Tongue (tissue), 2 donors: ENCODE results near the gene ZNF224. TPM values are rescaled to one million over a fixed set of nuclear protein-coding genes. Genes with fewer than 3 reads are reported as not detected.
A peak's percentile ranks its signal among the peaks of the same experiment; 100 is the strongest.
"Not testable (repeated sequence)": the region's sequence is repeated elsewhere in the genome, so short reads cannot be mapped to it uniquely, and the experiment has no call there.

Source experiments
- DNase-seq: peaks from one replicate; pipeline ENCODE4 v3.0.0-alpha.2; 2015
- total RNA-seq: library from RNA; depleted of rRNA; stranded (reverse); fragments of >200 nt; gene quantifications from one replicate; pipeline ENCODE4 v1.2.3, GENCODE V29; 2014

The ZNF224 gene
- total RNA-seq, result 50.3 TPM

- peak; percentile 98 for DNase-seq
Observed at GRCh38 chr19:44093931-44094765, at the start of gene ZNF224. TSS of gene ZNF224 (plus strand) at chr19:44094361. CDS start at chr19:44097874, 3,513 bp downstream.

- no peak for DNase-seq
Observed at GRCh38 chr19:44050740-44051649, 43.2 kb upstream of the ZNF224 start.

GRCh38 chr19:44051650-44052402, 42.3 kb upstream of the ZNF224 start, which contains the start of gene ZNF223:
TSS of gene ZNF223 (plus strand) at chr19:44052036. CDS start at chr19:44055177, 3,141 bp downstream.
- DNase-seq, result peak; percentile 99

- no peak for DNase-seq
Observed at GRCh38 chr19:44055870-44056269, 38.3 kb upstream of the ZNF224 start.

GRCh38 chr19:44059229-44059628, 34.9 kb upstream of the ZNF224 start:
- DNase-seq, result no peak

- DNase-seq, result no peak
Observed at GRCh38 chr19:44061038-44061437, 33.1 kb upstream of the ZNF224 start.

- no peak for DNase-seq
Observed at GRCh38 chr19:44066305-44066704, 27.9 kb upstream of the ZNF224 start.

GRCh38 chr19:44069415-44069814, 24.7 kb upstream of the ZNF224 start:
- no peak for DNase-seq

- peak; percentile 96 for DNase-seq
Observed at GRCh38 chr19:44071824-44072542, 22.2 kb upstream of the ZNF224 start, which contains the start of gene ZNF284. TSS of gene ZNF284 (plus strand) at chr19:44072159. CDS start at chr19:44076390, 4,231 bp downstream.

- no peak for DNase-seq
Observed at GRCh38 chr19:44072543-44073401, 21.4 kb upstream of the ZNF224 start.

- DNase-seq, result no peak
Observed at GRCh38 chr19:44076325-44076724, 17.8 kb upstream of the ZNF224 start.

- no peak for DNase-seq
Observed at GRCh38 chr19:44092108-44092507, 2.1 kb upstream of the ZNF224 start.

GRCh38 chr19:44107751-44108150, 13.6 kb downstream of the ZNF224 start:
- no peak for DNase-seq

- no peak for DNase-seq
Observed at GRCh38 chr19:44109458-44109857, 15.3 kb downstream of the ZNF224 start.

GRCh38 chr19:44111910-44112463, 17.8 kb downstream of the ZNF224 start:
- peak; percentile 73 for DNase-seq

GRCh38 chr19:44112802-44113137, 18.6 kb downstream of the ZNF224 start:
- no peak for DNase-seq

GRCh38 chr19:44113138-44113783, 19.1 kb downstream of the ZNF224 start, which contains the start of gene ZNF225:
TSS of gene ZNF225 (plus strand) at chr19:44113399. CDS start at chr19:44115828, 2,429 bp downstream.
- peak; percentile 99 for DNase-seq

GRCh38 chr19:44113784-44114390, 19.7 kb downstream of the ZNF224 start:
- DNase-seq, result no peak

- not testable (repeated sequence) for DNase-seq
Observed at GRCh38 chr19:44121162-44121561, 27.0 kb downstream of the ZNF224 start.
